GM19455 (cell line): Measurements from ENCODE around the gene B4GALT6.

ENCODE experiments used
- ATAC-seq: cut with Tn5 transposase; IDR thresholded peaks from one replicate; pipeline ENCODE4 v1.9.1; 2021; ENCODE audit not compliant: unreplicated experiment

The B4GALT6 gene

DNA sequence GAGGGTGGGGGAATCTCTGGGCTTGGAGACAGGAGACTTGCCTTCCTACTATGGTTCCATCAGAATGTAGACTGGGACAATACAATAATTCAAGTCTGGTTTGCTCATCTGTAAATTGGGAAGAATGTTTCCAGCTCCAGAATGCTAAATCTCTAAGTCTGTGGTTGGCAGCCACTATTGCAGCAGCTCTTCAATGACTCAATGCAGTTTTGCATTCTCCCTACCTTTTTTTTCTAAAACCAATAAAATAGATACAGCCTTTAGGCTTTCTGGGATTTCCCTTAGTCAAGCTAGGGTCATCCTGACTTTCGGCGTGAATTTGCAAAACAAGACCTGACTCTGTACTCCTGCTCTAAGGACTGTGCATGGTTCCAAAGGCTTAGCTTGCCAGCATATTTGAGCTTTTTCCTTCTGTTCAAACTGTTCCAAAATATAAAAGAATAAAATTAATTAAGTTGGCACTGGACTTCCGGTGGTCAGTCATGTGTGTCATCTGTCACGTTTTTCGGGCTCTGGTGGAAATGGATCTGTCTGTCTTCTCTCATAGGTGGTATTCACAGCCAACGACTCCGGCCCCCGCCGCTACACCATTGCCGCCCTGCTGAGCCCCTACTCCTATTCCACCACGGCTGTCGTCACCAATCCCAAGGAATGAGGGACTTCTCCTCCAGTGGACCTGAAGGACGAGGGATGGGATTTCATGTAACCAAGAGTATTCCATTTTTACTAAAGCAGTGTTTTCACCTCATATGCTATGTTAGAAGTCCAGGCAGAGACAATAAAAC is 86.2 kb downstream of the B4GALT6 start:
- ATAC-seq, result no peak

DNA sequence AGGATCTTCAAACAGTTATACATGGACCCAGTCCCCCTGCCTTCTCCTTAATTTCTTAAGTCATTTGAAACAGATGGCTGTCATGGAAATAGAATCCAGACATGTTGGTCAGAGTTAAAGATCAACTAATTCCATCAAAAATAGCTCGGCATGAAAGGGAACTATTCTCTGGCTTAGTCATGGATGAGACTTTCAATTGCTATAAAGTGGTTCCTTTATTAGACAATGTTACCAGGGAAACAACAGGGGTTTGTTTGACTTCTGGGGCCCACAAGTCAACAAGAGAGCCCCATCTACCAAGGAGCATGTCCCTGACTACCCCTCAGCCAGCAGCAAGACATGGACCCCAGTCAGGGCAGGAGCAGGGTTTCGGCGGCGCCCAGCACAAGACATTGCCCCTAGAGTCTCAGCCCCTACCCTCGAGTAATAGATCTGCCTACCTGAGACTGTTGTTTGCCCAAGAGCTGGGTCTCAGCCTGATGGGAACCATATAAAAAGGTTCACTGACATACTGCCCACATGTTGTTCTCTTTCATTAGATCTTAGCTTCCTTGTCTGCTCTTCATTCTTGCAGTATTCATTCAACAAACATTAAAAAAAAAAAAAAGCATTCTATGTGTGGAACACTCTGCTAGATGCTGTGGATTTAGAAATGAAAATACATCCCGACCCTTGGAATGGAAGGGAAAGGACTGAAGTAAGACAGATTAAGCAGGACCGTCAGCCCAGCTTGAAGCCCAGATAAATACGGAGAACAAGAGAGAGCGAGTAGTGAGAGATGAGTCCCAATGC is 88.1 kb downstream of the B4GALT6 start:
- ATAC-seq, result no peak

DNA sequence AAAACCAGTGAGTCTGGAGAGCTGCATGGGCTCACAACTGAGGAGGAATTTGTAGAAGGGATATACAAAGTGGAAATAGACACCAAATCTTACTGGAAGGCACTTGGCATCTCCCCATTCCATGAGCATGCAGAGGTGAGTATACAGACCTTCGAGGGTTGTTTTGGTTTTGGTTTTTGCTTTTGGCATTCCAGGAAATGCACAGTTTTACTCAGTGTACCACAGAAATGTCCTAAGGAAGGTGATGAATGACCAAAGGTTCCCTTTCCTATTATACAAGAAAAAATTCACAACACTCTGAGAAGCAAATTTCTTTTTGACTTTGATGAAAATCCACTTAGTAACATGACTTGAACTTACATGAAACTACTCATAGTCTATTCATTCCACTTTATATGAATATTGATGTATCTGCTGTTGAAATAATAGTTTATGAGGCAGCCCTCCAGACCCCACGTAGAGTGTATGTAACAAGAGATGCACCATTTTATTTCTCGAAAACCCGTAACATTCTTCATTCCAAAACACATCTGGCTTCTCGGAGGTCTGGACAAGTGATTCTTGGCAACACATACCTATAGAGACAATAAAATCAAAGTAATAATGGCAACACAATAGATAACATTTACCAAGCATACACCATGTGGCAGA is 89.1 kb downstream of the B4GALT6 start:
- ATAC-seq, result no peak

DNA sequence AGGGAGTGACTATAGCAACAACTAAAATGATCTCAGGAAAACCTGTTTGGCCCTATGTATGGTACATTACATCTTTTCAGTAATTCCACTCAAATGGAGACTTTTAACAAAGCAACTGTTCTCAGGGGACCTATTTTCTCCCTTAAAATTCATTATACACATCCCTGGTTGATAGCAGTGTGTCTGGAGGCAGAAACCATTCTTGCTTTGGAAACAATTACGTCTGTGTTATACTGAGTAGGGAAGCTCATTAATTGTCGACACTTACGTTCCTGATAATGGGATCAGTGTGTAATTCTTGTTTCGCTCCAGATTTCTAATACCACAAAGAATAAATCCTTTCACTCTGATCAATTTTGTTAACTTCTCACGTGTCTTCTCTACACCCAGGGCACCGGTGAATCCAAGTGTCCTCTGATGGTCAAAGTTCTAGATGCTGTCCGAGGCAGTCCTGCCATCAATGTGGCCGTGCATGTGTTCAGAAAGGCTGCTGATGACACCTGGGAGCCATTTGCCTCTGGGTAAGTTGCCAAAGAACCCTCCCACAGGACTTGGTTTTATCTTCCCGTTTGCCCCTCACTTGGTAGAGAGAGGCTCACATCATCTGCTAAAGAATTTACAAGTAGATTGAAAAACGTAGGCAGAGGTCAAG is 91.7 kb downstream of the B4GALT6 start:
- ATAC-seq, result no peak

DNA sequence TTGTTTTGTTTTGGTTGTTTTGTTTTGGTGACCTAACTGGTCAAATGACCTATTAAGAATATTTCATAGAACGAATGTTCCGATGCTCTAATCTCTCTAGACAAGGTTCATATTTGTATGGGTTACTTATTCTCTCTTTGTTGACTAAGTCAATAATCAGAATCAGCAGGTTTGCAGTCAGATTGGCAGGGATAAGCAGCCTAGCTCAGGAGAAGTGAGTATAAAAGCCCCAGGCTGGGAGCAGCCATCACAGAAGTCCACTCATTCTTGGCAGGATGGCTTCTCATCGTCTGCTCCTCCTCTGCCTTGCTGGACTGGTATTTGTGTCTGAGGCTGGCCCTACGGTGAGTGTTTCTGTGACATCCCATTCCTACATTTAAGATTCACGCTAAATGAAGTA is 92.8 kb downstream of the B4GALT6 start, which contains the start of gene TTR:
TSS of gene TTR (plus strand) at position 250 of the 400 bp plus-strand sequence. CDS start at position 276, 26 bp downstream.
- no peak for ATAC-seq

DNA sequence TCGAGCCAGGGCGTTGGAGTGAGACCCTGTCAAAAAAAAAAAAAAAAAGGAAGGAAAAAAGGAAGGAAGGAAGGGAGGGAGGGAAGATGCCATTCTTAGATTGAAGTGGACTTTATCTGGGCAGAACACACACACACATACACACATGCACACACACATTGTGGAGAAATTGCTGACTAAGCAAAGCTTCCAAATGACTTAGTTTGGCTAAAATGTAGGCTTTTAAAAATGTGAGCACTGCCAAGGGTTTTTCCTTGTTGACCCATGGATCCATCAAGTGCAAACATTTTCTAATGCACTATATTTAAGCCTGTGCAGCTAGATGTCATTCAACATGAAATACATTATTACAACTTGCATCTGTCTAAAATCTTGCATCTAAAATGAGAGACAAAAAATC is 93.3 kb downstream of the B4GALT6 start:
- ATAC-seq, result no peak

DNA sequence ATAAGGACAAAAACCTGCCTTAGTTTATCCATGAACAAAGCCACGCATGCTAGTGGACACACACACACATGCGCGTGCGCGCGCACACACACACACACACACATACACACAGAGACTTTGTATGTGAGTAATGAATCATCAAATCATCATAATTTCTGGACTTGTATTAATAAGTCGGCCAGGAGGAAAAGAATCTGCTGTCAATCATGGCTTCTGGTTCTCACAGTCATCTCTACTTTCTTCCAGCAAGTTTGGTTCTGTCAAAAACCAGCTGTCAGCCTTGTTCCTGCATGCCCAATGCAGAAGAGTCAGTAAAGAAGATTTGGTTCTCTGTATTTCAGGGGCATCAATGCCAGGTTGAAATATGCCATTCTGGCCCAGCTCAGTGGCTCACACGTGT is 93.8 kb downstream of the B4GALT6 start:
- no peak for ATAC-seq

DNA sequence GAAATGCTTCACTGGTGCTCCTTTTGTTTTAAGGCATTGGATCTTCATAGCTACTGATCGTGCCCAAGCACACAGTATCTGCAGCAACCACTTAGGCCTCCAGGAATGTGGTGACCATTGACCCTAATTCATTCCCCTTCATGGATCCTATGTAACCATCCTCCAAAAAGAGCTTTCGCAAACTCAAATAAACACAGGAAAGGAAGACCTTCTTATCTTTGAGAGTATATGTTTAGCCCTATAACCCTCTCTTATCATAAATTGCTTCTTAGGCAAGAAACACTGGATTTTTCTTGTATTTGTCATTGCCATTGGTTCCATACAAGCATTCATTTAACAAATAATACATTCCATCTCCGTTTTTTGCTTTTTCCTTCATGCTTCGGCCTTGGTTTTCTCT is 96.9 kb downstream of the B4GALT6 start:
- ATAC-seq, result no peak

DNA sequence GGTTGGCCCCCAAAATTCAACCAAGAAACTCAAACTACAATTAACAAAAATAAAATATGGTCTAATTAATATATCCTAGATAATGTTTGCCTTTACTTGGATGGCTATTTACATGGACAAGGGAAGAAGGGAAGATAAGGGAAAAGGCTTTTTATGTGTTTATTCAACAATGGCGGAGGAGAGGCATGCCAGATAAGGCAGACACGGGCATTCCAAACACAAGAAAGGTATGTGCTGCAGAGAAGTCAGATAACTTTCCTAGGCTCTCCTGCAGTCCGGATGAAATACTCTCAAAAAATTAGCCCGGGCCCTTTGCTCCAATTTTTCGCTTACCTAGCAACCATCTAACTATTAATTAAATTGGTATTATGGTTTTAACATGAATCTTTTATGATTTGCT is 97.8 kb downstream of the B4GALT6 start:
- no peak for ATAC-seq

DNA sequence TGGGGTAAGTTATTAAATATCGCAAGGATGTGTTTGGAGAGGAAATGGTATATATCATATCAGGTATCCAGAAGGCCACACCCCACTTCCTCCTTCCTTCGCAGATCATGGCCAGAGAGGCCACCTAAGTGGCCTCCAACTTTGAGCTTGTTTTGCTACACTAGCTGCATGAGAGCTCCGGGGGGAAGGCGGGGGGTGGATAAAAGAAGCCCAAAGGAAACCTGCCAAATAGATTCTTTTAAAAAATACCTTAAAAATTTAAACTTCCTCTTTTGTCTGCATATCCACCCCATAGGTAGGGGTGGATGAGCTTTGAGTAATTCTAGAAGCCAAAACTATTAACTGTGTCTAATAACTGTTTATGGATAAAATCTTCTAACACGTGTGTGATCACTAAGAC is 98.4 kb downstream of the B4GALT6 start:
- ATAC-seq, result no peak

DNA sequence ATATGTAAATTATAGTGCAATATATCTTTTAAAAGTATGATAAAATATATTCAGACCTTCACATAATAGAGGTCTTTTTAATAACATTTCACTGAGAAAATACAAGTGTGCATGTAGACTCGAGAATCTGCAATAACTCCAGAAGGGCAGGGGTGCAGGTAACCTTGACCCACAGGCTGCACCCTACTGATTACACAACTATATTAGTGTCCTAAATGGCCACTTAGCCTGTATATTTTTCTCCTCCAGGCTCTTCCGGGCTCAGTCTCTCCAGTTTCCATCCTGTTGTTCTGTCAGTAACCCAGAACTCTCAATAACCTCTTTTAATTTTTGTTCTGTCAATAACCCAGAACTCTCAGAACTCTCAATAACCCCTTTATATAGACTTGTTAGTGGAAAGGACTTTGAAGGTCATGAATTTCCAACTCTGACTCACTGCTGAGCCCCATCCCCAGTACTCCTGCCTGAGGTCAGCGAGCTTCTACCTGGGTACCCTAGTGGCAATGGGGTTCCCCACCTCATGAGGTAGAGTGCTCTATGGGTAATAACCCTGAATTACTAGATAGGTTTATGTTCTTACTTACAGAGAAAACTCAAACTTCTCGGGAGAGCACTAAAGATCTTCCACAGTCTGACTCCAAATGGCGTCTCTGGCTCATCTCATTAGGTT is 101.1 kb downstream of the B4GALT6 start:
- ATAC-seq, result no peak

DNA sequence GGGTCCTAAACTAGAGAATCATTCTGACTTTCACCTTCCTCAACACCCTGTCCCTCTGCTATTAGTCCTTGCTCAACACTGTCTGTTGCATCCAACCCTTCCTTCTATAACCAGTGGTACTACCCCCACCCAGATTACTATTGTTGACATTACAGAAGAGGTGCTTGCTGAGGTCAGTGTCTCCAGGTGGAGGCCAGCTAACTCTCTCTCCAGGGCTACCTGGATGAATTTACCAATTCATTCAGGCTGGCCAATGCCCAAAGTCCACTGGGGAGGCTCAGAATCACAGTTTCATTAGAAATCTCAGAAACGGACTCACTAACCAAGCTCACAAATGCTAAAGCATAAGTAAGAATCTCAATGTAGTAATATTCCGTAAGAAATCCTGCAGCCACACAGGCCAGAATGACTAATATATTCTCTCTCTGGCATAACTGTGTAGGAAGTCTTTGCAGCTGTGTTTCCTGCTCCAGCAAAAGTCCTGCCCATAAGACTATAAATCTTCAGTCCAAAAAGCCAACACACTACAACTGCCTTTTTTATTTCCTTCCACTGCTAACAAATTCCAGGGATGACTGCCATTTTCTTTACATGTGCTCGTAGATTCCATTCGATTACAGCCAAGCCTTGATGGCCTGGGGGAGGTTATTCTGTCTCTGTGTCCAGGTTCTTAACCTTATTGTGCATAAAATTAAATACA is 102.7 kb downstream of the B4GALT6 start:
- no peak for ATAC-seq

DNA sequence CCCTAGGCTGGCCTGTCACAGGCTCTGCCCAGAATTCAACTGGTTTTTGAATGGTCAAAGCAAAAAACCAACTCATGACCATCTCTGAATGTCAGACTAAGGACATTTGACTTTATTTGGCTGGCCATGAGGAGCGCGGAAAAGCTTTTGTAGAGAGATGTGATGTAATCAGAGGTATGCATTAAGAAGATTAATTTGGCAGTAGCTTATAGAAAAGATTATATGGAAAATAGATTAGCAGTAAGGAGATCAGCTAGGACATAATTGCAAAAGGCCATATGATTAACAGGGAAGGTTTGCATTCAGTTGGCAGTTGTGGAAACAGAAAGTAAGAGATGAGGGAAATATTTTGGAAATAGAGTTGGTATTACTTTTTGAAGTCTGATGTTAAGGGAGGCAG is 105.0 kb downstream of the B4GALT6 start:
- no peak for ATAC-seq

DNA sequence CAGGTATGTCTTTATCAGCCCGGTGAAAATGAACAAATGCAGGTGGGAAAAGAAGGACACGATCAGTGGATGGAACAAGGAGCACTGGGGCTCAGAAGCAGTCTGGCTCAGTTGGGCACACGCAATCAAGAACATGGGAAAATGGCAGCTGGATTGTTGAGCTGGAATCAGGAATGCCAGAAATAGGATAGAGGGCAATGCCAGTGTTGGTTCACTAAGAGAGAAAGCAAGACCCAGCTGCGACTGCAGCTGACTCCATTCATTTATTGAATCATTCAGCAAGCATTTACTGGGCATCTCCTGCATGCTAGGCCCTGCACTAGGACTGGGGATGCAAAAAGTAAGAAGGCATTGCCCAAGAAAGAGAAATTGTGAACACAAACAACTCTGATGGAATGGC is 106.3 kb downstream of the B4GALT6 start:
- ATAC-seq, result no peak

DNA sequence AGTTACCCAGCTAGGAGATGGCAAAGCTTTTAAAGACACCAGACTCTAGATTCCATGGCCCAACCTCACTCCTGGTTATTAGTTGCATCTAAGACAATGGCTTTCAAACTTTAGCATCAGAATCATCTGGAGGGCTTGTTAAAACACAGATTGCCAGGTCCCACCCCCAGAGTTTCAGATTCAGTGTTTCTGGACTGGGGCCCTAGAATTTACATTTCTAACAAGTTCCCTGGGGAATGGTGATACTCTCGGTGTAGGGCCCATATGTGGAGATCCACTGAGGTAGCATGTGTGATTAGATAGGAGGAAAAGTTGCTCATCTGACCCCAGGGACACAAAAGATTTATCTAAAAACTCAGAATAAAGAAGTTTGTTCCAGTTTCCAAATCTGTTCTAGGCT is 107.2 kb downstream of the B4GALT6 start:
- ATAC-seq, result no peak

DNA sequence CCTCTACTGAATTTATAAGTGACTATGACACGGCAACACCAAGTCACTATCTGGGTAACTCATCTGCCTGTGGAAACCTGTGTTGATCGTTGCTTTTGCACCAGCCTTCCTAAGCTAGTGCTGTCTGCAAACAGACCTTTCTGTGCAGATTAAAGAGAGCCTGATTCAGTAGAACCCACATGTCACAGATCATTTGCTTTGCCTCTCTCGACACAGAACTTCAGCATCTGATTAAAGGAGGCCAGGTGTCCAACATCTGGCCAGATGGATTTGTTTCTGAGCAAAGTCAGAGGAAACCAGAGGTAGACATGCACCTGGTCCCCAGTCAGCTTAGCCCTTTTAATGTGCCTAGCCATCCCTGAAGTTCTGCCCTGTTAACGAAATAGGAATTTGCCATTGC is 107.7 kb downstream of the B4GALT6 start:
- no peak for ATAC-seq

DNA sequence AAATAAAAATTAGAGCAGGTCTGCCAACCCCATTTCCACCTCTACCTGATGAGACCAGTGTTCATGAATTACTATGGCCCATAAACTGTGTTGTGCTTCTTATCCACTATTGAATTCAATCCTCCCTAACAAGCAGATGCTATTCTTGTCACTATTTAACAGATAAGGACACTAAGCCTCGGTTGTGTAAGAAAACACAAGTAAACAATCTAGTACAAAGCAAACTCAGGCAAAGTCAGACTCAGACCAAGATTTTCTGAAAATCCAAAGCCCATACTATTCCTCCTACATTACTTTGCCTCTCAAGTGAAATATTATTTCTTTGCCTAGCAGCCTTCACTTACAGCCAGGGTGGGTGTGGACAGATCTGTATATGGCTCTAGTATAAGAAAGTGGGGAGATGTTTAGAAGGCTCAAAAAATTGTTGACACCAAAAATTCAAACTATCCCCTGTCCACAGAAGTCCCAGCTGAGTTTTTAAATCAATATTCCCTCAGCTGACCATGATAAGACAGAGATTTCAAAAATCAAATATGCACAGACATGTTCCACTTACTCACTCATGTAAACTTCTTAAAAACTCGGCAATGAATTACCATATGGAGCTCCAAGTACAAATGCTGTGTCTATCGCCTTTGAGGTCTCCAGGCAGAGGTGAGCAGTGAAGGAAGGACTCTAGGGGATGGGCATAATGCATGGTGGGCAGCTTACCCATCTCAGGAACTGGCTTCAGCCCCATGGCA is 108.7 kb downstream of the B4GALT6 start:
- no peak for ATAC-seq

DNA sequence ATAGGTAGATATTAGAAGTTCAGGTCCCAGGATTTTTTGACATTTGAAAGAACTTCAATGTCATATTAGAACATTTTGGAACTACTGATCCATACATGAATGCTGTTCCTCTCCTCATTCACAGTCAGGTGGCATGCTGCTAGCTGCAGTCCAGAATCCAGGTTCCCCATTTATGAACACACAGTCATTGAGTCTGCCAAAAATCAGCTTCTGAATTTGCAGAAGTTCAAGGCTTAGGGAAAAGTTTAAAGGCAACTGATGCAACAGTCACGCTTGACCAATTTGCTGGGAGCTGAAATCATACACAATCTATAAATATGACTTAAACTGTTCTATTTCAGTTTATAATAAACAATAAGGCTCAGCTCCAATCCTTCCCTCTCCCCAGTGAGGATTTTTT is 110.0 kb downstream of the B4GALT6 start:
- ATAC-seq, result no peak
